H1 (cell line): ENCODE data around the gene CAMK2G. TPM values are rescaled to one million over a fixed set of nuclear protein-coding genes. Genes with fewer than 3 reads are reported as not detected.

Experiments
- CTCF ChIA-PET: fragments of 300-600 bp; sonication (Branson Sonifier 250); formaldehyde crosslinking; loops from one replicate; lab custom pipeline; 2021; ENCODE audit not compliant: partially characterized antibody; lab: Charles Lee
- POLR2A ChIA-PET: fragments of 300-600 bp; sonication (Branson Sonifier 250); formaldehyde crosslinking; loops from one replicate; lab custom pipeline; 2021; ENCODE audit warnings: inconsistent platforms; ENCODE audit not compliant: partially characterized antibody; lab: Charles Lee
- DNase-seq, 2 experiments: peaks; one replicate each; pipeline versions ENCODE4 v3.0.0 to v3.0.0-alpha.2; 2010 to 2022; ENCODE audit warnings: low spot score in 2 of 2, low read depth in 1 of 2, mixed read lengths in 1 of 2
- FAIRE-seq: peaks from 2 replicates; lab custom pipeline; 2011; peaks lifted over from hg19 to GRCh38; lab: Jason Lieb, UNC
- H2AFZ ChIP-seq: 2 replicates; pipeline ENCODE4 v1.8.1; 2012; ENCODE audit warnings: low read length, inconsistent platforms
- H2AK5ac ChIP-seq: 2 replicates; pipeline ENCODE4 v1.6.1; 2013; ENCODE audit warnings: low read depth, low read length
- H2BK120ac ChIP-seq: replicated peaks from 2 replicates; pipeline ENCODE3; 2013; ENCODE audit warnings: low read depth, low read length, inconsistent platforms
- H2BK12ac ChIP-seq: 2 replicates; pipeline ENCODE4 v1.6.1; 2013; ENCODE audit warnings: low read depth, low read length
- H2BK15ac ChIP-seq: 2 replicates; pipeline ENCODE4 v1.6.1; 2013; ENCODE audit warnings: low read length
- H2BK20ac ChIP-seq: 2 replicates; pipeline ENCODE4 v1.6.1; 2013; ENCODE audit warnings: low read length
- H2BK5ac ChIP-seq: 2 replicates; pipeline ENCODE4 v1.6.1; 2013; ENCODE audit warnings: low read depth, low read length
- H3K14ac ChIP-seq: 2 replicates; pipeline ENCODE4 v1.6.1; 2013; ENCODE audit warnings: inconsistent platforms; ENCODE audit not compliant: insufficient read length
- H3K18ac ChIP-seq: 2 replicates; pipeline ENCODE4 v1.6.1; 2013; ENCODE audit warnings: low read length; ENCODE audit errors: extremely low read depth
- H3K23ac ChIP-seq: 2 replicates; pipeline ENCODE4 v1.6.1; 2013; ENCODE audit warnings: inconsistent platforms; ENCODE audit not compliant: insufficient read length
- H3K23me2 ChIP-seq: 2 replicates; pipeline ENCODE4 v1.6.1; 2013; ENCODE audit warnings: low read depth, low read length
- H3K27ac ChIP-seq: 2 replicates; pipeline ENCODE4 v1.6.1; 2011; ENCODE audit warnings: low read depth, low read length, inconsistent platforms
- H3K27me3 ChIP-seq, 4 experiments: replicated peaks in 1 of 4; 1 replicate in 1 of 4; 2 replicates in 3 of 4; pipeline versions ENCODE4 v1.6.1 to v1.8.1; 2011 to 2013; ENCODE audit warnings: low read length in 3 of 4, mild to moderate bottlenecking in 3 of 4, inconsistent platforms in 2 of 4, mixed read lengths in 2 of 4, moderate library complexity in 1 of 4; ENCODE audit not compliant: control insufficient read depth in 3 of 4, insufficient read depth in 3 of 4; ENCODE audit errors: extremely low read depth in 1 of 4
- H3K36me3 ChIP-seq, 4 experiments: 2 replicates each; pipeline versions ENCODE4 v1.6.1 to v1.8.1; 2011 to 2013; ENCODE audit warnings: mild to moderate bottlenecking in 4 of 4, low read length in 3 of 4, moderate library complexity in 2 of 4, control low read depth in 1 of 4, inconsistent platforms in 1 of 4; ENCODE audit not compliant: insufficient read depth in 4 of 4, control insufficient read depth in 2 of 4
- H3K4ac ChIP-seq: replicated peaks from 2 replicates; pipeline ENCODE3; 2013; ENCODE audit warnings: low read length, low read depth, mixed read lengths, inconsistent platforms; ENCODE audit not compliant: insufficient read length
- H3K4me1 ChIP-seq, 4 experiments: replicated peaks in 1 of 4; 1 replicate in 1 of 4; 2 replicates in 3 of 4; pipeline versions ENCODE4 v1.6.1 to v1.8.1; 2011 to 2013; ENCODE audit warnings: low read length in 3 of 4, inconsistent platforms in 2 of 4, mixed read lengths in 1 of 4; ENCODE audit not compliant: insufficient read depth in 4 of 4, control insufficient read depth in 3 of 4
- H3K4me2 ChIP-seq, 2 experiments: 2 replicates each; pipeline versions ENCODE4 v1.6.1 to v1.8.1; 2011 to 2013; ENCODE audit warnings: low read depth in 2 of 2, low read length in 2 of 2, control low read depth in 1 of 2, inconsistent platforms in 1 of 2, mild to moderate bottlenecking in 1 of 2; ENCODE audit not compliant: insufficient read depth in 1 of 2
- H3K4me3 ChIP-seq, 4 experiments: fragments of 200-600, 300-600 bp in 1 of 4; sonication (generic), shearing (Covaris generic), sonication (Bioruptor Twin) in 1 of 4; 2 replicates each; pipeline versions ENCODE4 v1.5.1 to v1.8.1; 2011 to 2016; ENCODE audit warnings: low read length in 4 of 4, low read depth in 3 of 4, control low read depth in 2 of 4, inconsistent platforms in 2 of 4, mild to moderate bottlenecking in 2 of 4, mixed read lengths in 1 of 4, moderate library complexity in 1 of 4; ENCODE audit not compliant: insufficient read depth in 2 of 4; ENCODE audit errors: extremely low read depth in 1 of 4
- H3K56ac ChIP-seq: replicated peaks from 2 replicates; pipeline ENCODE3; 2013; ENCODE audit warnings: low read depth, mild to moderate bottlenecking, mixed read lengths, low read length, inconsistent platforms; ENCODE audit not compliant: insufficient read length
- H3K79me1 ChIP-seq: 2 replicates; pipeline ENCODE4 v1.6.1; 2013; ENCODE audit warnings: low read depth, low read length, control low read depth
- H3K79me2 ChIP-seq, 2 experiments: 2 replicates each; pipeline versions ENCODE4 v1.6.1 to v1.8.1; 2012 to 2013; ENCODE audit warnings: low read length in 2 of 2, mild to moderate bottlenecking in 2 of 2, inconsistent platforms in 1 of 2; ENCODE audit not compliant: insufficient read depth in 2 of 2, control insufficient read depth in 1 of 2
- H3K9ac ChIP-seq, 4 experiments: replicated peaks in 1 of 4; 1 replicate in 1 of 4; 2 replicates in 3 of 4; pipeline versions ENCODE4 v1.6.1 to v1.8.1; 2011 to 2013; ENCODE audit warnings: low read depth in 3 of 4, low read length in 3 of 4, control low read depth in 2 of 4, mild to moderate bottlenecking in 2 of 4, moderate library complexity in 2 of 4, inconsistent platforms in 1 of 4; ENCODE audit errors: extremely low read depth in 1 of 4
- H3K9me3 ChIP-seq, 2 experiments: 2 replicates each; pipeline versions ENCODE4 v1.6.1 to v1.8.1; 2012 to 2013; ENCODE audit warnings: mild to moderate bottlenecking in 2 of 2, moderate library complexity in 2 of 2, control low read depth in 1 of 2, inconsistent platforms in 1 of 2, low read depth in 1 of 2, low read length in 1 of 2, mixed read lengths in 1 of 2; ENCODE audit not compliant: insufficient read depth in 2 of 2
- H4K20me1 ChIP-seq, 2 experiments: replicated peaks in 1 of 2; 2 replicates each; pipeline versions ENCODE3 to v1.8.1; 2011 to 2013; ENCODE audit warnings: inconsistent platforms in 2 of 2, low read length in 2 of 2, mild to moderate bottlenecking in 1 of 2; ENCODE audit not compliant: insufficient read depth in 2 of 2, control insufficient read depth in 1 of 2
- H4K5ac ChIP-seq: 2 replicates; pipeline ENCODE4 v1.6.1; 2013; ENCODE audit warnings: low read length, low read depth, mixed read lengths, inconsistent platforms; ENCODE audit not compliant: insufficient read length
- H4K8ac ChIP-seq: 2 replicates; pipeline ENCODE4 v1.8.0; 2013; ENCODE audit warnings: mild to moderate bottlenecking, moderate library complexity, low read length, inconsistent platforms; ENCODE audit not compliant: insufficient read depth; ENCODE audit errors: extremely low read depth
- H4K91ac ChIP-seq: replicated peaks from 2 replicates; pipeline ENCODE3; 2013; ENCODE audit warnings: low read length, mixed read lengths, inconsistent platforms; ENCODE audit not compliant: insufficient read length
- BRCA1 ChIP-seq: IDR thresholded peaks from 2 replicates; pipeline ENCODE4 v1.6.1; 2012; ENCODE audit warnings: low read depth, low read length, improper control_type of control experiment
- CBX5 ChIP-seq: fragments of 300-800, 300-1000 bp; sonication (generic); IDR thresholded peaks from 2 replicates; pipeline ENCODE4 v1.7.1; 2016; ENCODE audit warnings: antibody characterized with exemption, low read length, low read depth
- JUN ChIP-seq: IDR thresholded peaks from 2 replicates; pipeline ENCODE4 v1.6.1; 2011; ENCODE audit warnings: low read depth, mild to moderate bottlenecking, improper control_type of control experiment, low read length
- KDM5A ChIP-seq: fragments of 200-600 bp; IDR thresholded peaks from 2 replicates; pipeline ENCODE4 v1.7.1; 2012; ENCODE audit warnings: mild to moderate bottlenecking, low read length, inconsistent platforms, mixed read lengths
- POLR2A ChIP-seq, 2 experiments: IDR thresholded peaks; 1 replicate in 1 of 2; 2 replicates in 1 of 2; pipeline ENCODE4 v1.6.1; 2011; ENCODE audit warnings: low read depth in 2 of 2, low read length in 2 of 2, mild to moderate bottlenecking in 2 of 2; ENCODE audit errors: control extremely low read depth in 1 of 2
- POLR2AphosphoS5 ChIP-seq: IDR thresholded peaks from 2 replicates; pipeline ENCODE4 v1.6.1; 2011; ENCODE audit warnings: low read depth, low read length
- SIN3A ChIP-seq, 2 experiments: IDR thresholded peaks in 1 of 2; conservative IDR thresholded peaks in 1 of 2; 2 replicates each; pipeline ENCODE4 v1.6.1; 2011 to 2012; ENCODE audit warnings: low read length in 2 of 2, improper control_type of control experiment in 1 of 2, low read depth in 1 of 2, mild to moderate bottlenecking in 1 of 2
- WGBS, 2 experiments: shearing (Covaris generic) in 1 of 2; methylation state at CpG; one replicate each; pipeline versions ENCODE4 v1.1.6 to v1.1.7; 2013 to 2015; ENCODE audit warnings: low lambda C conversion rate in 2 of 2, mixed read lengths in 2 of 2, inconsistent platforms in 1 of 2, low coverage in 1 of 2, missing lambda C conversion rate in 1 of 2; ENCODE audit not compliant: insufficient replicate concordance in 2 of 2, insufficient coverage in 1 of 2, insufficient read length in 1 of 2; ENCODE audit errors: extremely low coverage in 1 of 2, missing lambda C conversion rate in 1 of 2; 5-methylcytosine and 5-hydroxymethylcytosine counted together
- polyA plus RNA-seq, 7 experiments: library from polyadenylated mRNA; depleted of rRNA in 3 of 7; stranded (reverse) in 5 of 7; unstranded in 2 of 7; fragments of >200 nt in 5 of 7; fragments of 200-250 nt in 2 of 7; gene quantifications; 1 replicate in 5 of 7; 2 replicates in 1 of 7; 4 replicates in 1 of 7; pipeline versions ENCODE4 v1.2.1 to v1.2.3, GENCODE V29; 2011 to 2013; ENCODE audit warnings: missing spikeins in 2 of 7, mixed read lengths in 2 of 7
- total RNA-seq: library from RNA; stranded (reverse); fragmentation: NEBNext Ultra II Directional; extraction: Animal tissue kit (Norgen Biotek cat#: 25700); gene quantifications from 2 replicates; pipeline ENCODE4 v1.2.1, GENCODE V29; 2021
- TF ChIP-seq, protein P1 (sequence below): IDR thresholded peaks from 2 replicates; pipeline ENCODE4 v1.6.1; 2012; ENCODE audit warnings: low read length, inconsistent platforms

The CAMK2G gene
- total and polyA plus RNA-seq, 2 of the 8 experiments (the other 6 are each of a cell fraction or from before 2014, with no cell fraction given): 28.9 to 31.7 TPM

DNA sequence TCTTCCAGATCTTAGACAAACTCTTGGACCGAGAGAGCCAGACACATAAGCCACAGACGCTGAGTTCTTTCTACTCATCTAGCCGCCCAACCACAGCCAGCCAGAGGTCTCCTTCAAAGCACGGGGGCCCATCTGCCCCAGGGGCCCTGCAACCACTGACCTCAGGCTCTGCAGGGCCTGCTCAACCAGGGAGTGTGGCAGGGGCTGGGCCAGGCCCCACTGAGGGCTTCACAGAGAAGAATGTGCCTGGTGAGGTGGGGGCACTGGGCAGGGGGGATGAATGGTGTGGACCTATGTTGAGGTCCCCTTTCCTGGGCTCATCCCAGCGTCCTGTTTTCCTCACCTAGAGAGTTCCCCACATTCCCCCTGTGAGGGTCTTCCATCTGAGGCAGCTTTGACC is 77.6 kb downstream of the CAMK2G start:
- DNase-seq: no peak
- ChIA-PET CTCF (interaction anchor here (0.6 kb wide), 1 partner anchor 270 kb away, joined by 3 read pairs; no protein-coding TSS in a partner anchor), POLR2A (interaction anchor here (1.0 to 12.1 kb wide), 5 partner anchors 9 to 25 kb away, joined by 3 to 137 read pairs (median 7); partner anchors contain the start of genes CHCHD1, NDST2 and ZSWIM8)
- Histone ChIP-seq H3K27me3 (no peaks in the 10 kb centered on the region), H3K79me1 (no peaks in the 10 kb centered on the region), H2AK5ac (no peak overlapping the region), H3K79me2 (no peaks in the 10 kb centered on the region), H3K56ac (no peak overlapping the region), H3K4me3 (no peak overlapping the region), H3K9me3 (no peaks in the 10 kb centered on the region), H3K27ac (no peak overlapping the region), H3K23me2 (0 out of 2 replicates have a peak, but pooled peaks cover 2% of the 10 kb centered on the region), H3K14ac (no peak overlapping the region), H3K4me2 (no peak overlapping the region), H2BK20ac (no peak overlapping the region), H2AFZ (no peak overlapping the region), H3K23ac (no peak overlapping the region), H3K4ac (no peak overlapping the region), H4K20me1 (peaks cover 0 to 10% of the 10 kb centered on the region in 2 experiments), H4K91ac (no peak overlapping the region), H4K8ac (no peak overlapping the region), H2BK15ac (no peak overlapping the region), H3K36me3 (peaks cover 6 to 30% (median 22%) of the 10 kb centered on the region in 4 experiments), H2BK120ac (no peak overlapping the region), H3K18ac (no peak overlapping the region), H2BK12ac (no peak overlapping the region), H3K4me1 (no peaks in the 10 kb centered on the region), H2BK5ac (no peak overlapping the region), H3K9ac (no peak overlapping the region), H4K5ac (no peak overlapping the region)
- TF ChIP-seq, protein P1, sequence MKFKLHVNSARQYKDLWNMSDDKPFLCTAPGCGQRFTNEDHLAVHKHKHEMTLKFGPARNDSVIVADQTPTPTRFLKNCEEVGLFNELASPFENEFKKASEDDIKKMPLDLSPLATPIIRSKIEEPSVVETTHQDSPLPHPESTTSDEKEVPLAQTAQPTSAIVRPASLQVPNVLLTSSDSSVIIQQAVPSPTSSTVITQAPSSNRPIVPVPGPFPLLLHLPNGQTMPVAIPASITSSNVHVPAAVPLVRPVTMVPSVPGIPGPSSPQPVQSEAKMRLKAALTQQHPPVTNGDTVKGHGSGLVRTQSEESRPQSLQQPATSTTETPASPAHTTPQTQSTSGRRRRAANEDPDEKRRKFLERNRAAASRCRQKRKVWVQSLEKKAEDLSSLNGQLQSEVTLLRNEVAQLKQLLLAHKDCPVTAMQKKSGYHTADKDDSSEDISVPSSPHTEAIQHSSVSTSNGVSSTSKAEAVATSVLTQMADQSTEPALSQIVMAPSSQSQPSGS: no peak
- TF ChIP-seq POLR2A (IDR thresholded peaks at IDR 0.05; ENCODE audit: control extremely low read depth in 1 of 2, low read depth in 2 of 2, low read length in 2 of 2) (no peak), BRCA1 (no peak), SIN3A (conservative IDR thresholded peaks at IDR 0.05 in 1 of 2, IDR thresholded peaks at IDR 0.05 in 1 of 2; ENCODE audit: low read depth in 1 of 2, low read length in 2 of 2) (no peak), KDM5A (no peak), POLR2AphosphoS5 (0 out of 2 replicates have a peak, but pooled peaks have one; percentile 3), CBX5 (no peak), JUN (no peak)
- WGBS, 2 experiments: 90% methylated on average over 5 of the region's 5 CpGs; no CpG with 5 or more reads in 1 of the 2 experiments
- no peak for FAIRE-seq
